HEK293 (cell line): ENCODE data around the gene SNX10.

Source experiments
- ZBTB1 ChIP-seq: fragments of 450-650 bp; formaldehyde crosslinking; IDR thresholded peaks from 2 replicates; pipeline ENCODE4 v1.5.1; 2016; ENCODE audit warnings: missing biosample characterization, missing genetic modification characterization
- ZEB2 ChIP-seq: fragments of 450-650 bp; formaldehyde crosslinking; IDR thresholded peaks from 2 replicates; pipeline ENCODE4 v1.5.1; 2016; ENCODE audit warnings: missing biosample characterization, missing genetic modification characterization
- ZNF169 ChIP-seq: fragments of 450-650 bp; formaldehyde crosslinking; IDR thresholded peaks from 2 replicates; pipeline ENCODE4 v1.5.1; 2016; ENCODE audit warnings: missing biosample characterization, missing genetic modification characterization
- ZNF350 ChIP-seq: fragments of 450-650 bp; formaldehyde crosslinking; IDR thresholded peaks from 2 replicates; pipeline ENCODE4 v1.5.0; 2017; ENCODE audit warnings: missing biosample characterization, mild to moderate bottlenecking, missing genetic modification characterization
- ZNF366 ChIP-seq: fragments of 450-650 bp; formaldehyde crosslinking; conservative IDR thresholded peaks from 2 replicates; pipeline ENCODE4 v1.5.1; 2016; ENCODE audit warnings: missing biosample characterization, missing genetic modification characterization
- ZNF660 ChIP-seq: fragments of 450-650 bp; IDR thresholded peaks from 2 replicates; pipeline ENCODE4 v1.5.1; 2018; ENCODE audit warnings: missing biosample characterization, mild to moderate bottlenecking, missing genetic modification characterization
- ZNF777 ChIP-seq: fragments of 450-650 bp; formaldehyde crosslinking; IDR thresholded peaks from 2 replicates; pipeline ENCODE4 v1.5.1; 2017; ENCODE audit warnings: missing biosample characterization, missing genetic modification characterization, borderline replicate concordance
- TF ChIP-seq, protein P1 (sequence below): fragments of 450-650 bp; formaldehyde crosslinking; IDR thresholded peaks from 2 replicates; pipeline ENCODE4 v1.5.1; 2016; ENCODE audit warnings: missing biosample characterization, missing genetic modification characterization
- TF ChIP-seq, protein P2 (sequence below): fragments of 450-650 bp; formaldehyde crosslinking; IDR thresholded peaks from 2 replicates; pipeline ENCODE4 v1.5.1; 2016; ENCODE audit warnings: missing biosample characterization, missing genetic modification characterization
- TF ChIP-seq, protein P3 (sequence below): fragments of 450-650 bp; formaldehyde crosslinking; conservative IDR thresholded peaks from 2 replicates; pipeline ENCODE4 v1.5.1; 2016; ENCODE audit warnings: low read depth, missing biosample characterization, missing genetic modification characterization

DNA sequence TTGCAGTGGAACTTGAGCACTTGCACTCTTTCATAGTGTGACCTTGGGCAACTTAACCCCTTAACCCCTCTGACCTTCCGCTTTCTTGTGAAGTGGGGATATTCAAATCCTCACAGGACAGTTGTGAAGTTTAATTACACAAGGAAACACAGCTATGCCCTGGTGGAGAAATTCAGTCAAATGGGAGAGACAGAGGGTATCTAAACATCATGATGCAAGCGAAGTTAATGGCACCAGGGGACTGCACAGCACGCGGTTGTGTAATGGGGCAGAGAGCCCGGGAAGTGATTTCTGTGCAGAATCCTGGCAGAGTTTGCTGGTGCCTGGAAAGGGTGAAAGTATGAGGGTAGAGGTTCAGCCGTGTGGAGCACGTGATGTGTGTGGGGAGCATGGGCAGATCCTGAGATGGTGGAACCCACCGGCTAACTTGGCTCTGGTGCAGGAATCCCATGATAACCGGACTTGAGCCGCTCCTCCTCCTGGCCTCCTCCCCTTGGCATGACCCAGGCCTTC lies 51.7 kb downstream of the SNX10 start:
- no peak for TF ChIP-seq ZEB2 (tag by site-specific recombination)
- no peak for TF ChIP-seq ZNF777 (tag by site-specific recombination)
- TF ChIP-seq, protein P1, sequence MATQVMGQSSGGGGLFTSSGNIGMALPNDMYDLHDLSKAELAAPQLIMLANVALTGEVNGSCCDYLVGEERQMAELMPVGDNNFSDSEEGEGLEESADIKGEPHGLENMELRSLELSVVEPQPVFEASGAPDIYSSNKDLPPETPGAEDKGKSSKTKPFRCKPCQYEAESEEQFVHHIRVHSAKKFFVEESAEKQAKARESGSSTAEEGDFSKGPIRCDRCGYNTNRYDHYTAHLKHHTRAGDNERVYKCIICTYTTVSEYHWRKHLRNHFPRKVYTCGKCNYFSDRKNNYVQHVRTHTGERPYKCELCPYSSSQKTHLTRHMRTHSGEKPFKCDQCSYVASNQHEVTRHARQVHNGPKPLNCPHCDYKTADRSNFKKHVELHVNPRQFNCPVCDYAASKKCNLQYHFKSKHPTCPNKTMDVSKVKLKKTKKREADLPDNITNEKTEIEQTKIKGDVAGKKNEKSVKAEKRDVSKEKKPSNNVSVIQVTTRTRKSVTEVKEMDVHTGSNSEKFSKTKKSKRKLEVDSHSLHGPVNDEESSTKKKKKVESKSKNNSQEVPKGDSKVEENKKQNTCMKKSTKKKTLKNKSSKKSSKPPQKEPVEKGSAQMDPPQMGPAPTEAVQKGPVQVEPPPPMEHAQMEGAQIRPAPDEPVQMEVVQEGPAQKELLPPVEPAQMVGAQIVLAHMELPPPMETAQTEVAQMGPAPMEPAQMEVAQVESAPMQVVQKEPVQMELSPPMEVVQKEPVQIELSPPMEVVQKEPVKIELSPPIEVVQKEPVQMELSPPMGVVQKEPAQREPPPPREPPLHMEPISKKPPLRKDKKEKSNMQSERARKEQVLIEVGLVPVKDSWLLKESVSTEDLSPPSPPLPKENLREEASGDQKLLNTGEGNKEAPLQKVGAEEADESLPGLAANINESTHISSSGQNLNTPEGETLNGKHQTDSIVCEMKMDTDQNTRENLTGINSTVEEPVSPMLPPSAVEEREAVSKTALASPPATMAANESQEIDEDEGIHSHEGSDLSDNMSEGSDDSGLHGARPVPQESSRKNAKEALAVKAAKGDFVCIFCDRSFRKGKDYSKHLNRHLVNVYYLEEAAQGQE (tag by site-specific recombination) = no peak
- no peak for TF ChIP-seq ZNF366
- no peak for TF ChIP-seq ZBTB1
- TF ChIP-seq ZNF169 (tag by site-specific recombination) = no peak
- no peak for TF ChIP-seq ZNF350 (tag by site-specific recombination)
- TF ChIP-seq, protein P2, sequence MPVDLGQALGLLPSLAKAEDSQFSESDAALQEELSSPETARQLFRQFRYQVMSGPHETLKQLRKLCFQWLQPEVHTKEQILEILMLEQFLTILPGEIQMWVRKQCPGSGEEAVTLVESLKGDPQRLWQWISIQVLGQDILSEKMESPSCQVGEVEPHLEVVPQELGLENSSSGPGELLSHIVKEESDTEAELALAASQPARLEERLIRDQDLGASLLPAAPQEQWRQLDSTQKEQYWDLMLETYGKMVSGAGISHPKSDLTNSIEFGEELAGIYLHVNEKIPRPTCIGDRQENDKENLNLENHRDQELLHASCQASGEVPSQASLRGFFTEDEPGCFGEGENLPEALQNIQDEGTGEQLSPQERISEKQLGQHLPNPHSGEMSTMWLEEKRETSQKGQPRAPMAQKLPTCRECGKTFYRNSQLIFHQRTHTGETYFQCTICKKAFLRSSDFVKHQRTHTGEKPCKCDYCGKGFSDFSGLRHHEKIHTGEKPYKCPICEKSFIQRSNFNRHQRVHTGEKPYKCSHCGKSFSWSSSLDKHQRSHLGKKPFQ (tag by site-specific recombination) = no peak
- TF ChIP-seq, protein P3, sequence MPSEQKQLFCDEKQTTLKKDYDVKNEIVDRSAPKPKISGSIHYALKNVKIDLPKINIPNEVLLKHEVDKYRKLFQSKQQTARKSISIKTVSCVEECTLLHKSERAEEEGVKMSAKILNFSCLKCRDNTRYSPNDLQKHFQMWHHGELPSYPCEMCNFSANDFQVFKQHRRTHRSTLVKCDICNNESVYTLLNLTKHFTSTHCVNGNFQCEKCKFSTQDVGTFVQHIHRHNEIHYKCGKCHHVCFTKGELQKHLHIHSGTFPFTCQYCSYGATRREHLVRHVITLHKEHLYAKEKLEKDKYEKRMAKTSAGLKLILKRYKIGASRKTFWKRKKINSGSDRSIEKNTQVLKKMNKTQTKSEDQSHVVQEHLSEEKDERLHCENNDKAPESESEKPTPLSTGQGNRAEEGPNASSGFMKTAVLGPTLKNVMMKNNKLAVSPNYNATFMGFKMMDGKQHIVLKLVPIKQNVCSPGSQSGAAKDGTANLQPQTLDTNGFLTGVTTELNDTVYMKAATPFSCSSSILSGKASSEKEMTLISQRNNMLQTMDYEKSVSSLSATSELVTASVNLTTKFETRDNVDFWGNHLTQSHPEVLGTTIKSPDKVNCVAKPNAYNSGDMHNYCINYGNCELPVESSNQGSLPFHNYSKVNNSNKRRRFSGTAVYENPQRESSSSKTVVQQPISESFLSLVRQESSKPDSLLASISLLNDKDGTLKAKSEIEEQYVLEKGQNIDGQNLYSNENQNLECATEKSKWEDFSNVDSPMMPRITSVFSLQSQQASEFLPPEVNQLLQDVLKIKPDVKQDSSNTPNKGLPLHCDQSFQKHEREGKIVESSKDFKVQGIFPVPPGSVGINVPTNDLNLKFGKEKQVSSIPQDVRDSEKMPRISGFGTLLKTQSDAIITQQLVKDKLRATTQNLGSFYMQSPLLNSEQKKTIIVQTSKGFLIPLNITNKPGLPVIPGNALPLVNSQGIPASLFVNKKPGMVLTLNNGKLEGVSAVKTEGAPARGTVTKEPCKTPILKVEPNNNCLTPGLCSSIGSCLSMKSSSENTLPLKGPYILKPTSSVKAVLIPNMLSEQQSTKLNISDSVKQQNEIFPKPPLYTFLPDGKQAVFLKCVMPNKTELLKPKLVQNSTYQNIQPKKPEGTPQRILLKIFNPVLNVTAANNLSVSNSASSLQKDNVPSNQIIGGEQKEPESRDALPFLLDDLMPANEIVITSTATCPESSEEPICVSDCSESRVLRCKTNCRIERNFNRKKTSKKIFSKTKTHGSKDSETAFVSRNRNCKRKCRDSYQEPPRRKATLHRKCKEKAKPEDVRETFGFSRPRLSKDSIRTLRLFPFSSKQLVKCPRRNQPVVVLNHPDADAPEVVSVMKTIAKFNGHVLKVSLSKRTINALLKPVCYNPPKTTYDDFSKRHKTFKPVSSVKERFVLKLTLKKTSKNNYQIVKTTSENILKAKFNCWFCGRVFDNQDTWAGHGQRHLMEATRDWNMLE (tag by site-specific recombination) = no peak
- TF ChIP-seq ZNF660 = no peak
